NCI-H82 treated with DMSO at 0.1 percent for 48 hours (cell line): Measurements from ENCODE around the gene SRM.
"Not testable (repeated sequence)": the region's sequence is repeated elsewhere in the genome, so short reads cannot be mapped to it uniquely, and the experiment has no call there.

ENCODE experiments used
- DNase-seq: peaks from one replicate; lab custom pipeline; 2025; ENCODE audit not compliant: unreplicated experiment; lab: John Stamatoyannopoulos, UW

SRM gene

GRCh38 chr1:11065796-11066195 is 6.0 kb upstream of the SRM start:
- DNase-seq, result no peak

GRCh38 chr1:11064942-11065341 is 5.1 kb upstream of the SRM start:
- no peak for DNase-seq

GRCh38 chr1:11063937-11064537 is 4.2 kb upstream of the SRM start:
- DNase-seq, result not testable (repeated sequence)

GRCh38 chr1:11062965-11063401 is 3.2 kb upstream of the SRM start:
- DNase-seq, result no peak

GRCh38 chr1:11061652-11062365 is 2.0 kb upstream of the SRM start:
- no peak for DNase-seq

- DNase-seq, result no peak
These were observed 457 bp downstream of the SRM start for GRCh38 chr1:11059155-11059967.

GRCh38 chr1:11058595-11059154 is 1.1 kb downstream of the SRM start:
- no peak for DNase-seq

- DNase-seq, result no peak
These were observed 1.8 kb downstream of the SRM start for GRCh38 chr1:11058026-11058425.

GRCh38 chr1:11057477-11057876 is 2.3 kb downstream of the SRM start:
- DNase-seq, result no peak

GRCh38 chr1:11056504-11056903 is 3.3 kb downstream of the SRM start:
- no peak for DNase-seq

GRCh38 chr1:11055676-11056075 is 4.1 kb downstream of the SRM start:
- no peak for DNase-seq

- no peak for DNase-seq
These were observed 5.2 kb downstream of the SRM start for GRCh38 chr1:11054666-11055065.

GRCh38 chr1:11054181-11054580 is 5.6 kb downstream of the SRM start:
- no peak for DNase-seq

GRCh38 chr1:11053758-11054137 is 6.1 kb downstream of the SRM start:
- DNase-seq, result no peak

- peak; percentile 57 for DNase-seq
These were observed 6.7 kb downstream of the SRM start for GRCh38 chr1:11052839-11053757.

GRCh38 chr1:11051781-11052511 is 7.9 kb downstream of the SRM start:
- DNase-seq, result peak; percentile 38

- DNase-seq, result not testable (repeated sequence)
These were observed 8.7 kb downstream of the SRM start for GRCh38 chr1:11051121-11051520.

GRCh38 chr1:11046625-11047365 is 13.0 kb downstream of the SRM start, which contains the start of gene MASP2:
Gene MASP2, minus strand, starts transcription at chr1:11047239. Its CDS starts 32 bp downstream, at chr1:11047207.
- DNase-seq, result no peak

GRCh38 chr1:11046270-11046566 is 13.6 kb downstream of the SRM start:
- DNase-seq, result no peak
